Mesendoderm (in vitro differentiated cells): ENCODE results near the gene MRPS7.
A peak's percentile ranks its signal among the peaks of the same experiment; 100 is the strongest.
"Not testable (repeated sequence)": the region's sequence is repeated elsewhere in the genome, so short reads cannot be mapped to it uniquely, and the experiment has no call there.

ENCODE experiments used
- DNase-seq: peaks from one replicate; pipeline ENCODE4 v3.0.0; 2013
- H2AK5ac ChIP-seq: 2 replicates; pipeline ENCODE4 v1.6.1; 2013; ENCODE audit warnings: low read length, inconsistent platforms
- H2BK120ac ChIP-seq: 2 replicates; pipeline ENCODE4 v1.6.1; 2013; ENCODE audit warnings: low read depth, mild to moderate bottlenecking, low read length, moderate library complexity, mixed read lengths
- H2BK15ac ChIP-seq: replicated peaks from 2 replicates; pipeline ENCODE4 v1.6.1; 2013; ENCODE audit warnings: low read depth, mild to moderate bottlenecking, moderate library complexity
- H2BK5ac ChIP-seq: 2 replicates; pipeline ENCODE4 v1.6.1; 2013; ENCODE audit warnings: low read length, inconsistent platforms
- H3K18ac ChIP-seq: 2 replicates; pipeline ENCODE4 v1.6.1; 2013; ENCODE audit warnings: mild to moderate bottlenecking, low read length, mixed read lengths
- H3K23ac ChIP-seq: one replicate; pipeline ENCODE4 v1.6.1; 2013; ENCODE audit warnings: low read length
- H3K27ac ChIP-seq: 2 replicates; pipeline ENCODE4 v1.5.1; 2013; ENCODE audit warnings: low read depth, mild to moderate bottlenecking, inconsistent platforms, low read length, moderate library complexity
- H3K27me3 ChIP-seq: 2 replicates; pipeline ENCODE4 v1.6.1; 2013; ENCODE audit warnings: low read length, control low read depth, mild to moderate bottlenecking, inconsistent platforms; ENCODE audit not compliant: insufficient read depth, poor library complexity
- H3K36me3 ChIP-seq: 2 replicates; pipeline ENCODE4 v1.6.1; 2013; ENCODE audit warnings: low read length, inconsistent platforms; ENCODE audit not compliant: control insufficient read depth, insufficient read depth
- H3K4ac ChIP-seq: one replicate; pipeline ENCODE4 v1.6.1; 2013; ENCODE audit warnings: low read depth, mild to moderate bottlenecking, low read length, moderate library complexity
- H3K4me1 ChIP-seq: 2 replicates; pipeline ENCODE4 v1.6.1; 2013; ENCODE audit warnings: low read depth, low read length, inconsistent platforms; ENCODE audit not compliant: control insufficient read depth
- H3K4me2 ChIP-seq: 2 replicates; pipeline ENCODE4 v1.6.1; 2013; ENCODE audit warnings: low read length
- H3K4me3 ChIP-seq: 2 replicates; pipeline ENCODE4 v1.5.1; 2013; ENCODE audit warnings: mild to moderate bottlenecking, low read length
- H3K56ac ChIP-seq: one replicate; pipeline ENCODE4 v1.6.1; 2013; ENCODE audit warnings: low read length
- H3K79me1 ChIP-seq: 2 replicates; pipeline ENCODE4 v1.6.1; 2013; ENCODE audit warnings: low read length, inconsistent platforms
- H3K79me2 ChIP-seq: 2 replicates; pipeline ENCODE4 v1.6.1; 2013; ENCODE audit warnings: mild to moderate bottlenecking, low read length; ENCODE audit not compliant: control insufficient read depth, insufficient read depth
- H3K9ac ChIP-seq: 2 replicates; pipeline ENCODE4 v1.6.1; 2013; ENCODE audit warnings: low read length, inconsistent platforms
- H4K5ac ChIP-seq: one replicate; pipeline ENCODE4 v1.6.1; 2013; ENCODE audit warnings: low read length
- H4K8ac ChIP-seq: one replicate; pipeline ENCODE4 v1.6.1; 2013; ENCODE audit warnings: low read depth, mild to moderate bottlenecking, control low read depth, low read length, moderate library complexity
- WGBS: extraction: QIAGEN DNeasy Blood & Tissue Kit; methylation state at CpG from one replicate; pipeline ENCODE4 v1.1.7; 2013; ENCODE audit warnings: low lambda C conversion rate, missing lambda C conversion rate; ENCODE audit not compliant: insufficient coverage; ENCODE audit errors: extremely low coverage; 5-methylcytosine and 5-hydroxymethylcytosine counted together

The MRPS7 gene

DNA sequence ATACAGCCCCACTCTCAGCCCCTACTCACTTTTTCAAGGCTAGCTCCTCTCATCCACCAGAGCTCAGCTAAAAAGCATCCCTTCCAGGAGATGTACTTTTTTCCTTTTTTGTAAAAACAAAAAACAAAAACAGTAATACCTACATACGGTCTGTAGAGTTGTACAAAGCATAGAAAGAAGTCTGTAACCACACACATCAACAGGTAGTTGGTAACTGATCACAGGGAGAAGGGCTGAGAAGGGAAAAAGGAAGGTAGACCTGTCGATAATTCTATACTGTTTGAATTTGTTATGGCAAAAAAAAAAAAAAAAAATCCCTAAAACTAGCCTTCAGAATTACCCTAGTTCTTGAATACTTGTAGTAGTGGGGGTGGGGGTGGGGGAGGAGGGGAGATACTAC is 26.7 kb downstream of the MRPS7 start:
- H2BK120ac ChIP-seq: no peak overlapping the region
- H3K27ac ChIP-seq: no peak overlapping the region
- no CpG with 5 or more reads among the region's 2 CpGs for WGBS

DNA sequence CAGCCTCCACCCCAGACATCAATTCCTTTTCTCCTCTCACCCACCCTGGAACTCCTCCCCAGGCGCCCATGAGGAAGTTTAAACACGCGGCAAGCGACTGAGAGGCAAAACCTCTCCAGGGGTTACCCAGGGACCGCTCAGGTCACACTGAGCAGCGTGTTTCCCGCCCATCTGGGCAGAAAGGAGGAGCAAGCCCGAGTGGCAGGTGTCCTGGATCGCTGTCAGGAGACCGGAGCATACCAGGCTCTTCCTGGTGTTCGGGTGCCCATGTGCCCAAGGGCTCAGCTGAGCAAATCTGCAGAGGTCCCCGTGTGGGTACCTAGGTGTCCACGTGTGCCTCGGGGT is 27.1 kb downstream of the MRPS7 start:
- no peak overlapping the region for H2BK120ac ChIP-seq
- H3K18ac ChIP-seq: no peak overlapping the region
- DNase-seq: peak; percentile 57
- no peak overlapping the region for H3K4ac ChIP-seq
- peak overlapping the region; percentile 70 for H3K9ac ChIP-seq
- H3K79me1 ChIP-seq: no peaks in the 10 kb centered on the region
- H2BK15ac ChIP-seq: no peak overlapping the region
- no peak overlapping the region for H3K23ac ChIP-seq
- H4K5ac ChIP-seq: no peak overlapping the region
- no peaks in the 10 kb centered on the region for H3K27me3 ChIP-seq
- no CpG with 5 or more reads among the region's 14 CpGs for WGBS
- H4K8ac ChIP-seq: no peak overlapping the region
- no peaks in the 10 kb centered on the region for H3K79me2 ChIP-seq
- H3K4me1 ChIP-seq: no peaks in the 10 kb centered on the region
- no peak overlapping the region for H3K27ac ChIP-seq
- no peak overlapping the region for H2BK5ac ChIP-seq
- no peaks in the 10 kb centered on the region for H3K36me3 ChIP-seq
- H3K4me2 ChIP-seq: peak overlapping the region; percentile 90
- H3K56ac ChIP-seq: peak overlapping the region; percentile 86
- H3K4me3 ChIP-seq: peak overlapping the region; percentile 50
- no peak overlapping the region for H2AK5ac ChIP-seq

More for the DNA sequence above, 26.7 kb downstream of the MRPS7 start:
- no peak overlapping the region for H2BK5ac ChIP-seq
- H3K4me2 ChIP-seq: no peak overlapping the region
- no peaks in the 10 kb centered on the region for H3K36me3 ChIP-seq
- DNase-seq: no peak
- H4K5ac ChIP-seq: no peak overlapping the region
- no peak overlapping the region for H3K23ac ChIP-seq
- no peak overlapping the region for H3K4me3 ChIP-seq
- H3K9ac ChIP-seq: no peak overlapping the region
- no peak overlapping the region for H2AK5ac ChIP-seq
- H3K79me2 ChIP-seq: no peaks in the 10 kb centered on the region
- H3K4ac ChIP-seq: no peak overlapping the region
- H4K8ac ChIP-seq: no peak overlapping the region
- no peaks in the 10 kb centered on the region for H3K27me3 ChIP-seq
- no peaks in the 10 kb centered on the region for H3K4me1 ChIP-seq
- no peak overlapping the region for H2BK15ac ChIP-seq
- no peak overlapping the region for H3K56ac ChIP-seq
- H3K79me1 ChIP-seq: no peaks in the 10 kb centered on the region
- H3K18ac ChIP-seq: no peak overlapping the region

DNA sequence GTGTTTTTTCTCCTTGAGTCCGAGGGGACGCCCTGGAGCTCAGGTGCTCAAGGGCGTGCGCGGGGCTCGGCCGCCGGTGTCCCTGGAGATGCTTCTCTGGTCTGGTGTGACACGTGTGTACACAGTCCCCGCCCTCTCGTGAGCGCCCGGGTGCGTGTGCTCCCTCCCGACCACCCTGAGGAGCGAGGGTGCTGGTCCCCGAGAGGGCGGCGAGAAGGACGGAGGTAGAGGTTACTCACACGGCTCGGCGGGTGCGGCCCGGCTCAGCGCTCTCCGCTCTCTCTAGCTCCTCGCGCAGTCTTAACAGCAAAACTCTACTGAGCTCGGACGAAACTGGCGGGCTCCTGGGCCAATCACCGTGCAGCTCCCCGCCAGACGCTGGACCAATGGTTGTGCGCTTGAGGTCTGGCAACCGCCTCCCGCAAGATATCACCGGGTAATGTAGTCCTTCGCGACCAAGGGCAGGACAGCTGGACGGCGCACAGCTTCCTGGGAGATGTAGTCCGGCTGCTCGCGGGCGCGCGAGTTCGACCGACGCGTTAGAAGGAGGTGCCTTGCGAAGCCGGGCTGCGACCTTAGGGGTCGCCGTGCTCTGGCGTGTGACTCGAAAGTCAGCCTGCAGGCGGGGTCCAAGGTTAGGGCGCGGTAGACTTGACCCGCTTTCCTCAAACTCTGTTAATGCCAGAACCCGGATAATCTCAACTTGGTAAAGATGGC is 27.6 kb downstream of the MRPS7 start, which contains the start of gene SLC25A19:
SLC25A19 (minus strand) TSS at position 319 of the 717 bp plus-strand sequence. CDS start 2,669 bp downstream, outside the sequence.
- Histone ChIP-seq H3K4me1 (no peaks in the 10 kb centered on the region), H3K79me1 (no peaks in the 10 kb centered on the region), H4K8ac (no peak within 1 kb of the TSS), H3K79me2 (no peaks in the 10 kb centered on the region), H3K23ac (no peak within 1 kb of the TSS), H3K36me3 (no peaks in the 10 kb centered on the region), H2BK5ac (no peak within 1 kb of the TSS), H3K27ac (no peak within 1 kb of the TSS), H3K4me3 (peak within 1 kb of the TSS; percentile 50), H3K27me3 (no peaks in the 10 kb centered on the region), H2AK5ac (no peak within 1 kb of the TSS), H3K4me2 (peak within 1 kb of the TSS; percentile 90), H2BK120ac (peak within 1 kb of the TSS; percentile 32), H3K9ac (peak within 1 kb of the TSS; percentile 70), H3K4ac (no peak within 1 kb of the TSS), H4K5ac (no peak within 1 kb of the TSS), H2BK15ac (no peak within 1 kb of the TSS), H3K56ac (peak within 1 kb of the TSS; percentile 86), H3K18ac (peak within 1 kb of the TSS; percentile 14)
- no CpG with 5 or more reads among the region's 65 CpGs for WGBS
- DNase-seq: peak; percentile 100

DNA sequence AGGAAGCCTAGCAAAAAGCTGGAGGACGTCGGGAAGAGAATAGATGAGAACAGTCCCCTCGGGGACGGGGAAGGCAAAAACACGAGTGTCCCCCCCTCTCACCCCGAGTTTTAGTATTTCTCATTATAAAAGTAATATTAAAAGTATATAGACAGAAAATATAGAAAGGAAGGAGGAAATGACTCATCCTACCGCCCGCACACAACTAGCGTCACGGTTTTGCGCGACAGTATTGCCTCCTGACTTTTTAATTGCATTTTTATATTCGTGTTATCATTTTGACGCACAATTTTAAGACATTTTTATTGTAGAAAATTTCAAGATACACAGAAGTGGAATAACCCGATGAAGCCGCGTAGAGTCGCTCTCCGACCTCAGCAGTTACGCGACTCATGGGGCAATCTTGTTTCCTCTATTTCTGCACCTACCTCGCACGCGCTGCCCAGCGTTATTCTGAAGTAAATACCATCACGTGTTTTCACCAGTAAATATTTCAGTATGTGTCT is 28.2 kb downstream of the MRPS7 start:
- Histone ChIP-seq H2BK5ac (no peak overlapping the region), H3K36me3 (no peaks in the 10 kb centered on the region), H3K4me2 (peak overlapping the region; percentile 51), H3K18ac (peak overlapping the region; percentile 14), H4K8ac (no peak overlapping the region), H4K5ac (no peak overlapping the region), H3K9ac (peak overlapping the region; percentile 67), H3K4ac (no peak overlapping the region), H3K56ac (peak overlapping the region; percentile 66), H2BK120ac (peak overlapping the region; percentile 32), H3K27ac (no peak overlapping the region), H3K23ac (no peak overlapping the region), H2BK15ac (no peak overlapping the region), H2AK5ac (no peak overlapping the region), H3K4me3 (peak overlapping the region; percentile 49), H3K4me1 (no peaks in the 10 kb centered on the region), H3K79me1 (no peaks in the 10 kb centered on the region), H3K79me2 (no peaks in the 10 kb centered on the region), H3K27me3 (no peaks in the 10 kb centered on the region)
- WGBS: no CpG with 5 or more reads among the region's 26 CpGs
- no peak for DNase-seq

DNA sequence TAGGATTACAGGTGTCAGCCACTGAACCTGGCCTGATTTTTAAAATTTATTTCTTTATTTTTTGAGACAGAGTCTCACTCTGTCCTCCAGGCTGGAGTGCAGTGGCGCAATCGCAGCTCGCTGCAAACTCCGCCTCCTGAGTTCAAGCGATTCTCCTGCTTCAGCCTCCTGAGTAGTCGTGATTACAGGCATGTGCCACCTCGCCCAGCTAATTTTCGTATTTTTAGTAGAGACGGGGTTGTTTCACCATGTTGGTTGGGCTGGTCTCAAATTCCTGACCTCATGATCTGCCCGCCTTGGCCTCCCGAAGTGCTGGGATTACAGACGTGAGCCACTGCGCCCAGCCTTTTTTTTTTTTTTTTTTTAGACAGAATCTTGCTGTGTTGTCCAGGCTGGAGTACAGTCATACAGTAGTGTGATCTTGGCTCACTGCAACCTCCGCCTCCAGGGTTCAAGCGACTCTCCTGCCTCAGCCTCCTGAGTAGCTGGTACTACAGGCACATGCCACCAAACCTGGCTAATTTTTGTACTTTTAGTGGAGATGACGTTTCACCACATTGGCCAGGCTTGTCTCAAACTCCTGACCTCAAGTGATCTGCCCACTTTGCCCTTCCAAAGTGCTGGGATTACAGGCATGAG is 31.2 kb downstream of the MRPS7 start:
- not testable (repeated sequence) for H3K79me1 ChIP-seq, H3K9ac ChIP-seq, H3K4me2 ChIP-seq, H2AK5ac ChIP-seq, H3K4ac ChIP-seq, H3K36me3 ChIP-seq, H4K5ac ChIP-seq, H3K79me2 ChIP-seq, H3K23ac ChIP-seq, H3K27me3 ChIP-seq, DNase-seq, H3K4me3 ChIP-seq, H3K4me1 ChIP-seq, H4K8ac ChIP-seq, H3K18ac ChIP-seq, H2BK15ac ChIP-seq, H3K56ac ChIP-seq, H2BK120ac ChIP-seq, H2BK5ac ChIP-seq, H3K27ac ChIP-seq
- WGBS: no CpG with 5 or more reads among the region's 16 CpGs
